Loucy (cell line): Measurements from ENCODE around the gene BRSK2.

Experiments used
- CTCF ChIP-seq: fragments of 200-600 bp; sonication (generic); conservative IDR thresholded peaks from 2 replicates; pipeline ENCODE4 v1.5.1; 2014; ENCODE audit warnings: mild to moderate bottlenecking, antibody characterized with exemption, low read length
- EZH2phosphoT487 ChIP-seq: fragments of 200-600 bp; IDR thresholded peaks from 2 replicates; pipeline ENCODE4 v1.6.1; 2018; ENCODE audit warnings: antibody characterized with exemption, mild to moderate bottlenecking, moderate library complexity, borderline replicate concordance

GRCh38 chr11:1348146-1348795, 41.5 kb upstream of the BRSK2 start:
- TF ChIP-seq CTCF (no peak), EZH2phosphoT487 (no peak)
